Right cardiac atrium (tissue), 5 donors: ENCODE data around the gene PLAU. TPM values are rescaled to one million over a fixed set of nuclear protein-coding genes. Genes with fewer than 3 reads are reported as not detected.

Source experiments
- ATAC-seq, 2 donors: fragments of 200-7000 bp; cut with Tn5 transposase; one replicate each; pipeline versions ENCODE4 v1.8.0 to v1.9.1; 2020; ENCODE audit warnings: moderate library complexity in 2 of 2, mild to moderate bottlenecking in 1 of 2
- DNase-seq, 3 donors: peaks; one replicate each; pipeline ENCODE4 v3.0.0-alpha.2; 2020
- H3K27ac ChIP-seq: one replicate; pipeline ENCODE4 v1.5.1; 2013; ENCODE audit warnings: mild to moderate bottlenecking, low read length, control low read depth, moderate library complexity
- H3K27me3 ChIP-seq: one replicate; pipeline ENCODE4 v1.6.1; 2013; ENCODE audit not compliant: control insufficient read depth, insufficient read depth
- H3K4me1 ChIP-seq: one replicate; pipeline ENCODE4 v1.6.1; 2013; ENCODE audit warnings: low read length; ENCODE audit not compliant: control insufficient read depth, insufficient read depth
- H3K4me3 ChIP-seq: one replicate; pipeline ENCODE4 v1.5.1; 2013; ENCODE audit warnings: low read length, control low read depth
- H3K9me3 ChIP-seq: one replicate; pipeline ENCODE4 v1.6.1; 2013; ENCODE audit warnings: low read length; ENCODE audit not compliant: control insufficient read depth
- WGBS: extraction: QIAGEN DNeasy Blood & Tissue Kit; methylation state at CpG from one replicate; pipeline ENCODE4 v1.1.7; 2013; 5-methylcytosine and 5-hydroxymethylcytosine counted together
- intact Hi-C, 4 donors: fragments of 100-400 bp; cut with DNase I; formaldehyde crosslinking; loops; one replicate each; pipeline versions ENCODE4 v1.11.0 to v1.14.0; 2022 to 2023
- polyA plus RNA-seq: library from polyadenylated mRNA; stranded (reverse); fragments of 200-250 nt; gene quantifications from one replicate; pipeline ENCODE4 v1.2.3, GENCODE V29; 2013
- total RNA-seq, 4 donors: library from RNA; stranded (reverse); fragmentation: NEBNext Ultra II Directional; extraction: Animal tissue kit (Norgen Biotek cat#: 25700); gene quantifications; one replicate each; pipeline ENCODE4 v1.2.1, GENCODE V29; 2021
- donor health status: healthy with polysubstance abuse.
- donor health status: DM: no; HTN: yes; CAD: no.
- donor health status: DM: no; HTN: no; CAD: no.
- donor health status: DM: no; HTN: yes; CAD: no; lungs with severe emphysema.
- donor health status: DM: yes; HTN: yes; CAD: no.

PLAU gene
- total and polyA plus RNA-seq, 5 donors, result 4.8 to 7.1 (median 6.1) TPM

GRCh38 chr10:73877533-73878160 is 33.3 kb upstream of the PLAU start:
- Histone ChIP-seq H3K27ac (no peak overlapping the region), H3K4me3 (no peak overlapping the region), H3K27me3 (no peaks in the 10 kb centered on the region), H3K4me1 (no peaks in the 10 kb centered on the region), H3K9me3 (no peaks in the 10 kb centered on the region)
- 89% methylated on average over 9 of the region's 9 CpGs for WGBS
- ATAC-seq, result no peak
- peak in 1 of 3 donors; percentile 23 for DNase-seq
- intact Hi-C loops, result loop anchor here in 3 of 4 donors (2.0 kb wide), 2 partner anchors 27 to 29 kb away; no protein-coding TSS in a partner anchor

GRCh38 chr10:73878365-73878764 is 32.6 kb upstream of the PLAU start:
- WGBS, result 96% methylated on average over 1 of the region's 1 CpG
- no peaks in the 10 kb centered on the region for H3K4me1 ChIP-seq
- ATAC-seq, result no peak
- DNase-seq, result peak in 1 of 3 donors; percentile 2
- no peak overlapping the region for H3K4me3 ChIP-seq
- no peaks in the 10 kb centered on the region for H3K9me3 ChIP-seq
- H3K27me3 ChIP-seq, result no peaks in the 10 kb centered on the region
- intact Hi-C loops, result loop anchor here in 3 of 4 donors (2.0 kb wide), 2 partner anchors 28 to 30 kb away; no protein-coding TSS in a partner anchor
- no peak overlapping the region for H3K27ac ChIP-seq

- ATAC-seq (peak; percentile 92), DNase-seq (peak; percentile 89 to 95 (median 95))
- no peak overlapping the region for H3K27ac ChIP-seq
- H3K9me3 ChIP-seq, result no peaks in the 10 kb centered on the region
- no peak overlapping the region for H3K4me3 ChIP-seq
- no peaks in the 10 kb centered on the region for H3K27me3 ChIP-seq
- intact Hi-C loops, result loop anchor here (2.0 to 10.0 kb wide), 3 partner anchors 29 to 205 kb away; no protein-coding TSS in a partner anchor
- 14% methylated on average over 14 of the region's 14 CpGs for WGBS
- H3K4me1 ChIP-seq, result no peaks in the 10 kb centered on the region
Observed at GRCh38 chr10:73879296-73880173, 31.4 kb upstream of the PLAU start.

DNA sequence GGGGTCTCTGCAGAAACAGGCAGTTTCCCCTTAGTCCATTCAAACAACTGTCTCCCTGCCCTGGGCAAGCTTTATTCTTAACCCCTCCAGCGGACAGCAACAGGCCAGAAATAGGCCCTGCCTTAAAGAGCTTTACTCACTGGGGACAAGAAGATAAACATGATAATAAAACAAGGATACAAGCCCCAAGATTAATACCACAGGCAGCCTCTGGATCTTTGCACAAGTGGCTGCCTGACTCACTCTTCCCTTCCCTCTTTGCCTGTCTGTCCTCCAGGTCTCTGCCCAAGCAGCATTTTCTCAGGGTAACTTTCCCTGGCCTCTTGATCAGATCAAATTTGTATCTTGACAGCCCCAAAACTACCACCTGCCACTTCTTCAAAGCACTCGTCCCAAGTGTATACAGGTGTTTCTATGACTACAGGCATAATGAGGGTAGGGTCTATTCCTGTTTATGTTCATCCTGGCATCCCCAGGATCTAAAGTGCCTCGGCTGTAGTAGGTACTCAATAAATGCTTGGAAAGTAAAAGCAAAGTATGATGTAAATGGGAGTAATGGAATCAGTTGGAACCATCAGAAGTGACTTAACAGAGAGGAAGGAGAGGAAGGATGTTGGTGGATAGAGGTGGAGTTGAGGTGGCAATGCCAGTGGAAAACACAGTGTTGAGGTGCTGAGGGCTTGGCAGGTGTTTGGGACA is 29.6 kb upstream of the PLAU start:
- no peak for ATAC-seq
- intact Hi-C loops, result loop anchor here in 3 of 4 donors (10.0 kb wide), 1 partner anchor 203 kb away; no protein-coding TSS in a partner anchor
- no peak for DNase-seq
- H3K4me1 ChIP-seq, result peaks cover 2% of the 10 kb centered on the region
- 82% methylated on average over 3 of the region's 3 CpGs for WGBS
- H3K4me3 ChIP-seq, result no peak overlapping the region
- no peak overlapping the region for H3K27ac ChIP-seq
- no peaks in the 10 kb centered on the region for H3K9me3 ChIP-seq
- H3K27me3 ChIP-seq, result no peaks in the 10 kb centered on the region

DNA sequence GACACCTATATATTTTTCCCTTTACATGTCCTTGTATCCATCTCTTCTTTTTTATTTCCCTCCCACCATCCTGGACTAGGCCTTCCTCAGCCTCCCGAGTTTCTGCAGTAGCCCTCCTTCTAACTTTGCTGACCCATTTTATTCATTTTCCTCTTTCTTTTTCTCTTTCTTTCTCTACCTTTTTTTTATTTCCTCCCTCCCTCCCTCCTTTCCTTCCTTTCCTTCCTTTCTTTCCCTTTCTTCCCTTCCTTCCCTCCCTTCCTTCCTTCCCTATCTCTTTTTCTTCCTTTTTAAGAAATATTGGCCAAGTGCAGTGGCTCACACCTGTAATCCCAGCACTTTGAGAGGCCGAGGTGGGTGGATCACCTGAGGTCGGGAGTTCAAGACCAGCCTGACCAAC is 26.9 kb upstream of the PLAU start:
- H3K27ac ChIP-seq, result no peak overlapping the region
- WGBS, result 73% methylated on average over 3 of the region's 3 CpGs
- H3K4me3 ChIP-seq, result no peak overlapping the region
- H3K9me3 ChIP-seq, result no peaks in the 10 kb centered on the region
- no peaks in the 10 kb centered on the region for H3K27me3 ChIP-seq
- peaks cover 20% of the 10 kb centered on the region for H3K4me1 ChIP-seq
- DNase-seq (no peak), ATAC-seq (no peak)
- intact Hi-C loops, result loop anchor here in 3 of 4 donors (10.0 kb wide), 1 partner anchor 201 kb away; no protein-coding TSS in a partner anchor

DNA sequence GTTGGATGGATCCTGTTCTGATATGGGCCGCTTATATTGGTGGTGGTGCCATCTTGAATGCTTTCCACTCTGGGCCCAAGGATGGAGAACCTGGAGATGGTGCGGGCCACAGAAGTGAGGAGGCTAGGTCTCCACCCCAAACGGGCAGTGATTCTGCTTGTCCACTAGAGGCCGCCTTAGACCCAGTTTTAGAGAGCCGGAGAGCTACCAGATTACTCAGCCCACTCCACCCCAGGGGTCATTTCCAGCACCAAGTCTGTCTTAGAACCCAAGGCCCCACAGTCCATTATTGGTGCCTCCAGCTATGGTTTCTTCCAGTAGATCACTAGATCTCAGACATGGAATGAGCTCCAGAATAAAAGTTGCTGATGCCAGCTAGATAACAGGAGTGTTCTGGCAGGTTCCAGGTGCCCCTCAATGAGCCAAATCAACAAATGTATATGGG is 24.8 kb upstream of the PLAU start:
- Histone ChIP-seq H3K9me3 (no peaks in the 10 kb centered on the region), H3K27me3 (no peaks in the 10 kb centered on the region), H3K4me3 (no peak overlapping the region), H3K27ac (peak overlapping the region; percentile 88), H3K4me1 (peaks cover 20% of the 10 kb centered on the region)
- intact Hi-C loops, result loop anchor here (2.0 to 10.0 kb wide), 4 partner anchors 51 to 199 kb away; no protein-coding TSS in a partner anchor
- DNase-seq, result peak; percentile 74 to 81 (median 79)
- 3% methylated on average over 5 of the region's 5 CpGs for WGBS
- peak; percentile 88 for ATAC-seq

GRCh38 chr10:73886661-73887293 is 24.2 kb upstream of the PLAU start:
- no peak for DNase-seq
- ATAC-seq, result no peak
- 21% methylated on average over 4 of the region's 4 CpGs for WGBS
- Histone ChIP-seq H3K4me1 (peaks cover 20% of the 10 kb centered on the region), H3K9me3 (no peaks in the 10 kb centered on the region), H3K4me3 (no peak overlapping the region), H3K27me3 (no peaks in the 10 kb centered on the region), H3K27ac (peak overlapping the region; percentile 88)
- intact Hi-C loops, result loop anchor here (2.0 to 10.0 kb wide), 4 partner anchors 51 to 198 kb away; no protein-coding TSS in a partner anchor

- peak; percentile 80 to 91 (median 89) for DNase-seq
- 16% methylated on average over 12 of the region's 12 CpGs for WGBS
- Histone ChIP-seq H3K27me3 (no peaks in the 10 kb centered on the region), H3K27ac (peak overlapping the region; percentile 67), H3K4me3 (no peak overlapping the region), H3K9me3 (no peaks in the 10 kb centered on the region), H3K4me1 (peaks cover 20% of the 10 kb centered on the region)
- ATAC-seq, result peak; percentile 76 to 79
- intact Hi-C loops, result loop anchor here (2.0 to 10.0 kb wide), 4 partner anchors 50 to 197 kb away; no protein-coding TSS in a partner anchor
Observed at GRCh38 chr10:73887294-73888039, 23.5 kb upstream of the PLAU start.

GRCh38 chr10:73888514-73888913 is 22.4 kb upstream of the PLAU start:
- no peaks in the 10 kb centered on the region for H3K27me3 ChIP-seq
- intact Hi-C loops, result loop anchor here in 3 of 4 donors (5.0 to 10.0 kb wide), 2 partner anchors 49 to 196 kb away; no protein-coding TSS in a partner anchor
- H3K4me1 ChIP-seq, result peaks cover 20% of the 10 kb centered on the region
- H3K9me3 ChIP-seq, result no peaks in the 10 kb centered on the region
- ATAC-seq, result peak in 1 of 2 donors; percentile 2
- no peak for DNase-seq
- no peak overlapping the region for H3K4me3 ChIP-seq
- H3K27ac ChIP-seq, result peak overlapping the region; percentile 45
- 57% methylated on average over 5 of the region's 5 CpGs for WGBS
